Measurements from ENCODE around the gene TSPYL1. TPM values are rescaled to one million over a fixed set of nuclear protein-coding genes. Genes with fewer than 3 reads are reported as not detected.

TSPYL1 gene
- total RNA-seq, 2 experiments from 2014 or later = 47.7 to 48.5 TPM

- CTCF ChIA-PET = interaction anchor here (0.8 to 1.0 kb wide), 3 partner anchors 9 to 293 kb away, joined by 3 to 4 read pairs (median 3); no protein-coding TSS in a partner anchor
- POLR2A ChIA-PET = interaction anchor here (2.1 kb wide), 1 partner anchor 11 kb away, joined by 8 read pairs; the partner anchor contains the start of gene TSPYL1
Observed at GRCh38 chr6:116267836-116268588, 11.7 kb downstream of the TSPYL1 start.

DNA sequence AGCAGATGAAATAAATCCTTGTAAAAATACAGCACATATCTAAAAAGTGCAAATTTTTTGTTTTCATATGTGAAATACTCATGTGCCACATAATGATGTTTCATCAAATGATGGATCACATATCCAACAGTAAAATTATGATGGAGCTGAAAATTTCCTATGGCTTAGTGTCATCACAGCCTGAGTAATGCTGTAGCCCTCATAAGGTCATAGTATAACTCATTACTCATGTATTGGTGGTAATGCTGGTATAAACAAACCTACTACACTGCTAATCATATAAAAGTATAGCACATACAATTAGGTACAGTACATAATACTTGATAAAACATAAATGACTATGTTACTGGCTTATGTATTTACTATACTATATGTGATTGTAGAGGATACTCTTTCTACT is 12.9 kb downstream of the TSPYL1 start:
- CTCF ChIA-PET = interaction anchor here (0.9 kb wide), 1 partner anchor 11 kb away, joined by 3 read pairs; no protein-coding TSS in a partner anchor
- POLR2A ChIA-PET = no interaction called here

GRCh38 chr6:116265041-116265829 is 14.5 kb downstream of the TSPYL1 start:
- POLR2A ChIA-PET = interaction anchor here (1.4 kb wide), 1 partner anchor 11 kb away, joined by 6 read pairs; the partner anchor contains the start of gene TSPYL4
- CTCF ChIA-PET = no interaction called here

- ChIA-PET CTCF (interaction anchor here (0.6 kb wide), 1 partner anchor 44 kb away, joined by 4 read pairs; no protein-coding TSS in a partner anchor), POLR2A (no interaction called here)
Observed at GRCh38 chr6:116263353-116263752, 16.4 kb downstream of the TSPYL1 start.

DNA sequence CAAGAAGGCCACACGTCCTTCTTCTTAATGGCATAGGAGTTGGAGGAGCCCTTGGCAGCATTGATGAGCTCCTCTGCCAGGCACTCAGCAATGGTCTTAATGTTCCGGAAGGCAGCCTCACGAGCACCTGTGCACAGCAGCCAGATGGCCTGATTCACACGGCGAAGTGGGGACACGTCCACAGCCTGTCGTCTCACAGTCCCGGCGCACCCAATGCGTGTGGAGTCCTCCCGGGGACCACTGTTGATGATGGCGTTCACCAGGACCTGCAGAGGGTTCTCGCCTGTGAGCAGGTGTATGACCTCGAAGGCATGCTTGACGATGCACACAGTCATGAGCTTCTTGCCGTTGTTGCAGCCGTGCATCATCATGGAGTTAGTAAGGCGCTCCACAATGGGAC is 21.2 kb downstream of the TSPYL1 start:
- ChIA-PET CTCF (no interaction called here), POLR2A (no interaction called here)

GRCh38 chr6:116256694-116257093 is 23.0 kb downstream of the TSPYL1 start:
- ChIA-PET CTCF (no interaction called here), POLR2A (no interaction called here)

- CTCF ChIA-PET = no interaction called here
- POLR2A ChIA-PET = no interaction called here
Observed at GRCh38 chr6:116255246-116255800, 24.4 kb downstream of the TSPYL1 start.

DNA sequence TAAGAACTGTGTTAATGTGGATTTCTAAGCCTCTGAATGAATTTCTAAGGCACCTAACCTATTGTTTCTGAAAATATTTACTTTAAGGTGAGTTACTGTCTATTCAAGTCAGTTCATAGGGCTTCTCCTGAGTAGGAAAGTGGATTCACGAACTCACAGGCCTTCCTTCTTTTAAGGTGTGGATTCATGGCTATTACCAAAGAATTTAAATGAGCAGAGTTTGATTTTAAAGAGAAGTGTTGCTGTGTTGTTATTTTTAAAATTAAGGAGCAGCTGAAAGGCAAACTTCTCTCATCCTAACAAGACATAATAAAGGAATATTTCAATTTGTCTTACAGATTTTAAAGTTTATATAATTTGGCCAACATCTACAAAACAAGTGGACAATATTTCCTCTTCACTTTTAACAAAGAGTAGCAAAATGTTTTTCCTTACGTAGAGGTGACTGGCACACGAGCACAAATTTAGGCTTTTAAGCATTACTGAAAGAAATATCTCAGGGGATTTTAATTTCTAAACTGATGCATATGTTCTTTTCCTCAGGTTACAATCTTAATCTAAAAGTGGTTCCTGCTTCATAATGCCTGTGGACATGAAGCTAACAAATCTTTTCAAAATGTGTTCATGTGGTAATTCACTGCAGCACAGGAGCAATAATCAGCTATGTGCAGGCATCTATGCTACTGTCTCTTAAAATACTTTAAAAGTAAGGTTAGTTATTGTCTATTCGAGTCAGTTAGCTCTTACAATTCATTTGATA is 25.3 kb downstream of the TSPYL1 start:
- POLR2A ChIA-PET = interaction anchor here (0.6 to 1.4 kb wide), 3 partner anchors 11 to 317 kb away, joined by 3 to 6 read pairs (median 5); partner anchors contain the start of genes RWDD1 and TSPYL1
- CTCF ChIA-PET = interaction anchor here (1.0 to 1.8 kb wide), 2 partner anchors 15 to 307 kb away, joined by 3 to 4 read pairs; no protein-coding TSS in a partner anchor

GRCh38 chr6:116253505-116254296 is 26.0 kb downstream of the TSPYL1 start, which contains the start of gene TSPYL4:
TSS of gene TSPYL4 (minus strand) at chr6:116254075. CDS start at chr6:116254008, 67 bp downstream.
- ChIA-PET CTCF (interaction anchor here (1.0 to 1.8 kb wide), 2 partner anchors 15 to 308 kb away, joined by 3 to 4 read pairs; no protein-coding TSS in a partner anchor), POLR2A (interaction anchor here (0.6 to 1.4 kb wide), 3 partner anchors 11 to 318 kb away, joined by 3 to 6 read pairs (median 5); partner anchors contain the start of genes RWDD1 and TSPYL1)

GRCh38 chr6:116253188-116253504 is 26.6 kb downstream of the TSPYL1 start:
- CTCF ChIA-PET = interaction anchor here (1.8 kb wide), 1 partner anchor 16 kb away, joined by 4 read pairs; no protein-coding TSS in a partner anchor
- POLR2A ChIA-PET = no interaction called here

DNA sequence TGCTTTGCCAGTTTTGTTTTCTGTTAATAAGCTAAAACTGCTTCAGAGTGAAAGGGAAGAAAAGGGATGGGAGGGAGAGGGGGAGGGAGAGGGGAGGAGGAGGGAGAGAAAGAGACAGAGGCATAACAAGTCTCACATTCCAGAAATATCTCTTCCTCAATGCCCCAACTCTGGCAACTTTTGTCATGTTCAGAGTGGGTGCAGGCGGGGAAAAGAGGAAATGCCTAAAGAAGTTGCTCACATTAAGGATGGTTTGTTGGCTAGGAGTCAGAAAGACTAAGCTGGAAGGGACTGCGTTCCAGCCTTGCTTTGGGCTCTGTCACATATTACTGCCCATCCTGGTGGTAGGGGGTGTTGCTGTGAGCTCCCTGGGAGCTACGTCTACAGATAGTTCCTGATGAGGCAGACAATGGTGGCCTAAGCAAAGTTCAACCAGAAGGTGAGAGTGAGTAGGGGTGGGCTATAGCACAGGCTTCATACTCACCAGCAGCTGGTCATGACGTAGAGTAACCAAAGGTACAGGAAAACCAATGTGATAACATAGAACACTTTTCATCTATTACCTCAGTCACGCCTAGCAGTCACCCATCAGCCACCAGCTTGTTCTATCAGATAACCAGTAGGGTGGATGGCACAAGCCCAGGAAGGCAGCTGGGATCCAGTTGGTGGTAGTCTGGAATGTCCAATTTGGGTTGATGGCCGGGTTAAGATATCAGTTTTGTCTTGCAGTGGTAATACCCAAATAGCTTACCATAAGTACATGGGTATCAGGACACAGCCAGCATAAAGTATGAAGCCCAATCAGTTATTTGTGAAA is 28.0 kb downstream of the TSPYL1 start:
- ChIA-PET CTCF (no interaction called here), POLR2A (no interaction called here)

DNA sequence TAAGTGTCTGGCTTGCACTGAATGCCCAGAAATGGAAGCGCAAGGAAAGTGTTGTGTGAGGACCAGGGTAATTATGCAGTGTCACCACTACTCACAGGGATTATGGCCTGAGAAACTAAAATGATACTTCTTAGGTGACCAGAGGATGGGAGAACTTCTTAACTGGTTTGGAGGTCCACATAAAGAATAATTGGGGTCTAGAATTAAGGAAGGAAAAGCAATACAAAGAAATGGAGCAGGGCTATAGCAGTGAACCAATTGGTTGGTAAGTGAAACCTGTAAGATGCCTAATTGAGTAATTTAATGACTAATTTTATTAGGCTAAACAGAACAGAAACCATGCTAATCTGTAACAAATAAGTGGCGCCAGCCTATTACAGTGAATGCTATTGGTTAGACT is 31.2 kb downstream of the TSPYL1 start:
- CTCF ChIA-PET = no interaction called here
- POLR2A ChIA-PET = no interaction called here

DNA sequence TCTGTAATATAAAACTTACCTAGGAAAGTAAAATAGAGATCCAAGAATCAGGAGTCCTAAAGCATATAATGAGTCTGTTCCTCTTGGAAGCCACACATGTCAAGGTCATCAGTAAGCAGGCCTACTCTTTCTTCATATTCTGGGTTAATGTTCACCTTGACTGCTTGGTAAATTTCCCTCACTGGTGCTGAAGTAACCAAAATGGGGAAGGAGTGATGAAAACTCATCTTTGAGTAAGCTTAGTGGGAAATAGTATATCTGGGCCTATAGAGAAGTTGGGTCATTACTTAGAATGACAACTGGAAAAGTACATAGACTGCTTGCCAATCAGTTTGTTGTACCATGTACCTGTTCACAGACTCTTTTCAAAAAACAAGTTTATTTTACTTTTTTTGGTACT is 32.4 kb downstream of the TSPYL1 start:
- ChIA-PET POLR2A (no interaction called here), CTCF (no interaction called here)

- POLR2A ChIA-PET = no interaction called here
- CTCF ChIA-PET = no interaction called here
Observed at GRCh38 chr6:116246089-116246488, 33.6 kb downstream of the TSPYL1 start.

- CTCF ChIA-PET = no interaction called here
- POLR2A ChIA-PET = no interaction called here
Observed at GRCh38 chr6:116244284-116244683, 35.4 kb downstream of the TSPYL1 start.

DNA sequence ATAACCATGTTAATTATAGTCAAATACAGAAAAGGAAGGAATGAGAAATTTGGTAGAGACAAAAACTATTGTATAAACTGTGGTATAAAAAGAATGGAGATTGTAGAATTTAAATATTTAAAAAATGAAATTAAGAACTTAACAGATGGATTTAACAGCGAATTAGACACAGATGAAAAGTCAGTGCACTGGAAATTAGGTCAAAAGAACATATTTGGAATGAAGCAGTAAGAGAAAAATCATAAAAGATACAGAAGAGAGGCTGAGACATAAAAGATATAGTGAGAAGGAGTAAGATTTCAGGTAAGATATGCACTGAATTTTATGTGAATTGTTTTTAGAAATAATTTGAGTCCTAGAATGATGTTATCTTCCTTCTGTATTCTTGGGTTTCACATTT is 39.9 kb downstream of the TSPYL1 start:
- ChIA-PET POLR2A (no interaction called here), CTCF (no interaction called here)

GRCh38 chr6:116239256-116239655 is 40.5 kb downstream of the TSPYL1 start:
- POLR2A ChIA-PET = no interaction called here
- CTCF ChIA-PET = no interaction called here

- ChIA-PET CTCF (no interaction called here), POLR2A (no interaction called here)
Observed at GRCh38 chr6:116238083-116238482, 41.6 kb downstream of the TSPYL1 start.
